Natural killer cell treated with Interleukin-12 subunit alpha and Interleukin-12 subunit beta and Interleukin-15 and Interleukin-18, amount 100 ng/mL, for 72 hours (primary cell): Measurements from ENCODE around the gene GPC6. TPM values are rescaled to one million over a fixed set of nuclear protein-coding genes. Genes with fewer than 3 reads are reported as not detected.
A peak's percentile ranks its signal among the peaks of the same experiment; 100 is the strongest.

Experiments used
- ATAC-seq, 2 donors: fragments of 150-1000 bp; cut with Tn5 transposase in 1 of 2; sonication (Bioruptor Pico), chemical (Tn5 transposase) in 1 of 2; 2 replicates each; pipeline ENCODE4 v1.10.0; 2021
- DNase-seq: peaks from one replicate; pipeline ENCODE4 v3.0.0; 2022; ENCODE audit warnings: low spot score
- H3K27ac Mint-ChIP-seq, 2 donors: 1 replicate in 1 of 2; 2 replicates in 1 of 2; pipeline ENCODE4 v1.8.0; 2022; ENCODE audit warnings: mixed read lengths in 2 of 2, mild to moderate bottlenecking in 1 of 2, moderate library complexity in 1 of 2
- H3K27me3 Mint-ChIP-seq, 2 donors: 1 replicate in 1 of 2; 2 replicates in 1 of 2; pipeline ENCODE4 v1.8.0; 2022; ENCODE audit warnings: mixed read lengths in 2 of 2
- H3K36me3 Mint-ChIP-seq: one replicate; pipeline ENCODE4 v1.8.0; 2022; ENCODE audit warnings: mixed read lengths
- H3K4me1 Mint-ChIP-seq, 2 donors: 1 replicate in 1 of 2; 2 replicates in 1 of 2; pipeline ENCODE4 v1.8.0; 2022; ENCODE audit warnings: low read depth in 2 of 2, mixed read lengths in 2 of 2, mild to moderate bottlenecking in 1 of 2
- H3K4me3 Mint-ChIP-seq: one replicate; pipeline ENCODE4 v1.8.0; 2022; ENCODE audit warnings: mixed read lengths
- H3K9me3 Mint-ChIP-seq: 2 replicates; pipeline ENCODE4 v1.8.0; 2022; ENCODE audit warnings: mixed read lengths
- total RNA-seq, 2 donors: library from RNA; stranded (reverse); gene quantifications; one replicate each; pipeline ENCODE4 v1.2.3, GENCODE V29; 2022

Gene GPC6
- total RNA-seq, 2 donors from 2014 or later: not detected

GRCh38 chr13:94345374-94346195 is 1119.0 kb downstream of the GPC6 start:
- peaks cover 5 to 9% of the 10 kb centered on the region in 2 donors for H3K4me1 Mint-ChIP-seq
- no peak overlapping the region for H3K4me3 Mint-ChIP-seq
- no peak for ATAC-seq
- H3K27me3 Mint-ChIP-seq: no peaks in the 10 kb centered on the region
- no peak for DNase-seq
- no peaks in the 10 kb centered on the region for H3K36me3 Mint-ChIP-seq
- H3K27ac Mint-ChIP-seq: no peak overlapping the region
- no peaks in the 10 kb centered on the region for H3K9me3 Mint-ChIP-seq

- Mint-ChIP-seq H3K36me3 (no peaks in the 10 kb centered on the region), H3K27ac (no peak overlapping the region), H3K27me3 (no peaks in the 10 kb centered on the region), H3K9me3 (no peaks in the 10 kb centered on the region), H3K4me1 (peaks cover 12 to 15% of the 10 kb centered on the region in 2 donors), H3K4me3 (no peak overlapping the region)
- ATAC-seq (no peak), DNase-seq (no peak)
Measured at GRCh38 chr13:94346261-94347019, 1119.8 kb downstream of the GPC6 start.

- no peaks in the 10 kb centered on the region for H3K27me3 Mint-ChIP-seq
- peaks cover 2% of the 10 kb centered on the region for H3K9me3 Mint-ChIP-seq
- no peaks in the 10 kb centered on the region for H3K36me3 Mint-ChIP-seq
- DNase-seq (no peak), ATAC-seq (peak; percentile 53 to 76)
- peak overlapping the region; percentile 9 to 24 for H3K27ac Mint-ChIP-seq
- peaks cover 14 to 19% of the 10 kb centered on the region in 2 donors for H3K4me1 Mint-ChIP-seq
- peak overlapping the region; percentile 34 for H3K4me3 Mint-ChIP-seq
Measured at GRCh38 chr13:94351292-94351990, 1124.8 kb downstream of the GPC6 start.

GRCh38 chr13:94352057-94352456 is 1125.5 kb downstream of the GPC6 start:
- Mint-ChIP-seq H3K4me3 (no peak overlapping the region), H3K9me3 (peaks cover 2% of the 10 kb centered on the region), H3K27ac (peak overlapping the region in 1 of 2 donors; percentile 9), H3K27me3 (no peaks in the 10 kb centered on the region), H3K36me3 (no peaks in the 10 kb centered on the region), H3K4me1 (peaks cover 14 to 19% of the 10 kb centered on the region in 2 donors)
- DNase-seq: no peak
- ATAC-seq: peak; percentile 27 to 56

- ATAC-seq (no peak), DNase-seq (no peak)
- Mint-ChIP-seq H3K27ac (no peak overlapping the region), H3K4me3 (no peak overlapping the region), H3K9me3 (peaks cover 2% of the 10 kb centered on the region), H3K27me3 (no peaks in the 10 kb centered on the region), H3K4me1 (peaks cover 14 to 19% of the 10 kb centered on the region in 2 donors), H3K36me3 (no peaks in the 10 kb centered on the region)
Measured at GRCh38 chr13:94353167-94353710, 1126.6 kb downstream of the GPC6 start.

GRCh38 chr13:94359875-94360274 is 1133.3 kb downstream of the GPC6 start:
- H3K36me3 Mint-ChIP-seq: no peaks in the 10 kb centered on the region
- H3K27me3 Mint-ChIP-seq: no peaks in the 10 kb centered on the region
- peaks cover 2% of the 10 kb centered on the region for H3K9me3 Mint-ChIP-seq
- DNase-seq (no peak), ATAC-seq (no peak)
- H3K4me3 Mint-ChIP-seq: no peak overlapping the region
- H3K4me1 Mint-ChIP-seq: peaks cover 3 to 7% of the 10 kb centered on the region in 2 donors
- H3K27ac Mint-ChIP-seq: no peak overlapping the region

GRCh38 chr13:94362411-94362909 is 1135.9 kb downstream of the GPC6 start:
- peaks cover 4 to 7% of the 10 kb centered on the region in 2 donors for H3K27me3 Mint-ChIP-seq
- H3K4me3 Mint-ChIP-seq: no peak overlapping the region
- H3K4me1 Mint-ChIP-seq: peaks cover 3 to 7% of the 10 kb centered on the region in 2 donors
- H3K9me3 Mint-ChIP-seq: no peaks in the 10 kb centered on the region
- ATAC-seq (peak; percentile 88), DNase-seq (no peak)
- no peak overlapping the region for H3K27ac Mint-ChIP-seq
- H3K36me3 Mint-ChIP-seq: no peaks in the 10 kb centered on the region

DNA sequence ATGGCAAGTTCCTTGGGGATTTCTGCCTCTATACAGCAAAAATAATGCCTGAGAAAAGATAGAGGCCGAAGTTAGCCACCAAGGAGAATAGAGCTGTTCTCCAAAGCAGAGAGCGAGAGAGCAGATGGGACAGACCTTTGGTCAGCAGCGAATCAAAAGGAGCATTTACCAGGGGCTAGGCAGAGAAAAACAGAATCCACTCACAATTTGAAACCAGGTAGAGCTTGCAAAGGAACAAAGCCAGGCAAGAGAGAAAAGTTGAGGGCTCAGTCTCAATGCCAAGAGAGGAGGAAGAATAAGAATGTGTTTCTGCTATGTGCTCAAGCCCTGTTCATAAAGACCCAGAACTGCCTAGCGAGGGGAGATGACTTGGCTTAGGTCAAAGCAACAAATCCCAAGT is 1140.1 kb downstream of the GPC6 start:
- no peak overlapping the region for H3K4me3 Mint-ChIP-seq
- DNase-seq: no peak
- H3K27me3 Mint-ChIP-seq: peaks cover 13 to 28% of the 10 kb centered on the region in 2 donors
- no peaks in the 10 kb centered on the region for H3K9me3 Mint-ChIP-seq
- H3K27ac Mint-ChIP-seq: no peak overlapping the region
- H3K36me3 Mint-ChIP-seq: no peaks in the 10 kb centered on the region
- no peak for ATAC-seq
- H3K4me1 Mint-ChIP-seq: peaks cover 3 to 7% of the 10 kb centered on the region in 2 donors

- H3K4me1 Mint-ChIP-seq: no peaks in the 10 kb centered on the region
- DNase-seq: no peak
- no peaks in the 10 kb centered on the region for H3K36me3 Mint-ChIP-seq
- no peak overlapping the region for H3K4me3 Mint-ChIP-seq
- no peak for ATAC-seq
- no peak overlapping the region for H3K27ac Mint-ChIP-seq
- H3K9me3 Mint-ChIP-seq: no peaks in the 10 kb centered on the region
- H3K27me3 Mint-ChIP-seq: peaks cover 15 to 35% of the 10 kb centered on the region in 2 donors
Measured at GRCh38 chr13:94369972-94370436, 1143.4 kb downstream of the GPC6 start.

GRCh38 chr13:94371855-94372254 is 1145.2 kb downstream of the GPC6 start:
- ATAC-seq (no peak), DNase-seq (no peak)
- no peaks in the 10 kb centered on the region for H3K4me1 Mint-ChIP-seq
- H3K4me3 Mint-ChIP-seq: no peak overlapping the region
- no peak overlapping the region for H3K27ac Mint-ChIP-seq
- no peaks in the 10 kb centered on the region for H3K9me3 Mint-ChIP-seq
- peaks cover 11 to 28% of the 10 kb centered on the region in 2 donors for H3K27me3 Mint-ChIP-seq
- H3K36me3 Mint-ChIP-seq: no peaks in the 10 kb centered on the region

DNA sequence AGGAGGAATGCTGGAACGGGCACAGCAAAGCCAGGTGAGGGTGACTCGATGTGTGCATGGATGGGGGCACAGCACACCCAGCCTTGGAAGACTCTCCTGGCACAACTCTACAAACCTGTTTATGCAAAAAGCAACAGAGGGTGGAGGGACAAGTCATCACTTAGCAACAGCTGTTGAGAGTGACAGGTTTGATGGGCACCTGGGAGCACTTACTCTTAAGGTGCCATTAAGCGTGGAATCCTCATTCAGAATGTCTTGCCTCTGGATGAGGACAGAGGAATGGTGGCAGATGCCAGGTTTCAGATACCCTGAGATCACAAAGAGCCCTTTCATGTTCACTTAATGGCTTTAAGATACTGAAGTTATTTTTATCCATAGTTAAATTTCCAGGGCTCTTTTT is 1155.9 kb downstream of the GPC6 start:
- Mint-ChIP-seq H3K4me1 (no peaks in the 10 kb centered on the region), H3K27me3 (peaks cover 7 to 10% of the 10 kb centered on the region in 2 donors), H3K4me3 (no peak overlapping the region), H3K27ac (no peak overlapping the region), H3K36me3 (no peaks in the 10 kb centered on the region), H3K9me3 (no peaks in the 10 kb centered on the region)
- no peak for DNase-seq
- ATAC-seq: no peak

DNA sequence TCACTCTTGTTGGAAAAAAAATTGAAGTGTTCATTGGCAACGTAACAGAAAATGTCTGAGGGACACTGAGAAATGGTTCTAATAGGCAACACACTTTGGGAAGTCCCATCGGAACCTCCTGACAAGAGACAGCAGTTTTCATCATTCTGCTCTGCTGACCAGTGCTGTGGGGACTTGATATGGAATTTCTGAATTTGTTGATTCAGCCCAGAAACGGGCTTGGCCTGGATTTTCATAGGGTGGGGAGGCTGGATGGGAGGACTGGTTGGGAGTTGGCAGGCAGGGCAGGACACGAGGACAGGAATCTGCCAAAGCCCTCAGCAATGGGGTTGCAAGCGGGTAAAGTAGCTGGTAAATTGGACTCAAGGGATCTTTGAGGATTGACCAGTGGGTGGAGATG is 1156.4 kb downstream of the GPC6 start:
- Mint-ChIP-seq H3K9me3 (no peaks in the 10 kb centered on the region), H3K4me3 (no peak overlapping the region), H3K27me3 (peaks cover 7 to 10% of the 10 kb centered on the region in 2 donors), H3K27ac (no peak overlapping the region), H3K4me1 (no peaks in the 10 kb centered on the region), H3K36me3 (no peaks in the 10 kb centered on the region)
- ATAC-seq (no peak), DNase-seq (no peak)

DNA sequence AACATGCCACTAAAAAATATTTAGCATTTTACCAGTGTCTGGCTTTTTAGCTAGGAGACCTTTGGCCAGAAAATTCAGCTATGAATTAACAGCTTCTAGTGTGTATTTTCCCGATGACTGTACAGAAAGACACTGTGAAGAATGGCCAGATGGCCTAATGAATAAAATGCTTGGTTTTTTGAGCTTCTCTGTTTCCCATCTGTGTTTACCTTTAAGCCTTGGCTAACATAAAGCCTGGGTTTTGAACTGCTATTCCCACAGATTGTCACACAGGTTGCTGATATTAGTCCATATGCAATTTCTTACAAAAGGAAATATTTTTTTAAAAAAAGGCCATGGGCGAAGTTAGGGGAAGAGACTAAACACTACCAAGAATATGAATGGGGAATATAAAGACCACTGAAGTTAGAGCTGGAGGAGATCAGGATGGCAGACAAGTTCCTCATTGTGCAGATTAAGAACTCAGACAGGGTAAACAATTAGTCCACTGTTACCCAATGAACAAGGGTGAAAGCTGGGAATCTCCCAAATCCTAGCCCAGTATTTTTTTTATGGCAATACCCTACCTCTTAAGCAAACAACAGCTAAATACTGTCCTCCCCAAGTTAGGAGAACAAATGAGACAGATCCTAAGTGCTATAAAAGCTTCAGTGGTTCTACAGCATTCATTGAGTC is 1157.8 kb downstream of the GPC6 start:
- H3K4me3 Mint-ChIP-seq: no peak overlapping the region
- H3K36me3 Mint-ChIP-seq: no peaks in the 10 kb centered on the region
- ATAC-seq: no peak
- H3K27me3 Mint-ChIP-seq: peaks cover 7 to 9% of the 10 kb centered on the region in 2 donors
- no peaks in the 10 kb centered on the region for H3K9me3 Mint-ChIP-seq
- no peaks in the 10 kb centered on the region for H3K4me1 Mint-ChIP-seq
- H3K27ac Mint-ChIP-seq: no peak overlapping the region
- no peak for DNase-seq
